Renal cortical epithelial cell (primary cell): ENCODE data around the gene TRAF3. TPM values are rescaled to one million over a fixed set of nuclear protein-coding genes. Genes with fewer than 3 reads are reported as not detected.

Source experiments
- DNase-seq: peaks from one replicate; pipeline ENCODE4 v3.0.0-alpha.2; 2011; ENCODE audit warnings: low read depth
- total RNA-seq: library from RNA; depleted of rRNA; stranded (reverse); fragments of >200 nt; gene quantifications from 2 replicates; pipeline ENCODE4 v1.2.3, GENCODE V29; 2014

TRAF3 gene
- total RNA-seq, 1 donor from 2014 or later = 59.5 TPM

- DNase-seq = peak; percentile 28
These were observed 1.3 kb downstream of the TRAF3 start for GRCh38 chr14:102778338-102779083.

DNA sequence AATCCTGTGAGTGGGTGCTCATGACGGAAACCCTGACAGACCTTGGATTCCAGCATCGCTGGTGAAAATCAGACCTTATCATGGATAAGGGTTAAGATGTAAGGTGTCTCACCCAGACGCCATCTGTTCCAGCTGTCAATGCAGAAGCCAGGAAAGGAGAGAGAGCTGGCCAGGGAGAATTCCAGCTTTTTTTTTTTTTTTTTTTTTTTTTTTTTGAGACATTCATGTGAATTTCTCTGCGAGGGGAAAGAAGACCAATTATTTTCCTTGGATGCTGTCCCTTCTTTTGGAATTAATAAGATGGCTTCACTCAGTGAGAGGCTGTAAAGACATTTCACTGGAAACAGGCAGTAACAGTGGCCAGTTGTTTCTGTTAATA lies 1.8 kb downstream of the TRAF3 start:
- no peak for DNase-seq

GRCh38 chr14:102779574-102780315 lies 2.5 kb downstream of the TRAF3 start:
- no peak for DNase-seq

GRCh38 chr14:102781063-102781462 lies 3.8 kb downstream of the TRAF3 start:
- DNase-seq = no peak

DNA sequence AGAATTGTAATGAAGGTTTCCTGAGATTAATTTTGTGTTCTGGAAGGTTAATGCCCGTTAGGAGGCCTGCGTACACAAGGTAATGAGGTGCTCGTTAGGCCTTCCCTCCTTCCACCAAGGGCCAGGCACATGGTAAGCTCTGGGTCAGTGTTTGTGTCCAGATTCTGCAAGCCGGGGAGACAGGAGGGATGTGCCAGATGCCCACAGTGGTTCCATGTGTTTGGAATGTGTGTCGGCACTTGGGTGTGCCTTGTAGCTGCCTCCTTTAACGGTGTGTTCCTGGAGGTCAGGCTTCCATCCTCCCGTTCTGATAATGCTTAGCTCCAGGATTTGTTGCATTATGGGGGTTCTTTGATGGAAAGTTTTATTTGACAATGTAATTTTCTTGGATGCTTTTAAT lies 5.7 kb downstream of the TRAF3 start:
- no peak for DNase-seq

- DNase-seq = no peak
These were observed 7.8 kb downstream of the TRAF3 start for GRCh38 chr14:102784892-102785594.

DNA sequence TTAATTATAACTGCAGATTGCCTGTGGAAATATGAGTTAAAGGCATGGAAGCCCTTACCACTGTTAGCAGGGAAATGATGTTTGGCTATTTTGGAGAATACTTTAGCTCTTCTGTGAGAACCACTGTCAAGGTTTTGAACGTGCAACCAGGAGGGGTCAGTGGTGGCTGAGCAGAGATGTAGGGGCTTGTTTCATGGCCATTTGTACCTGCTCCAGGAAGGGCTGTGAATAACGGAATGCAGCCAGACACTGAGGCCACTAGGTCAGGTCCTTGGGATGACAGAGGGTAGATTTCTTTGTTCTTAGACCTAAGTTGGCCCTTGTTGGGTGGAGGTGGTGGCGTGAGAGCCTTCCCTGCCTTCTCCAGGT lies 8.3 kb downstream of the TRAF3 start:
- DNase-seq = no peak

- peak; percentile 25 for DNase-seq
These were observed 9.5 kb downstream of the TRAF3 start for GRCh38 chr14:102786768-102787167.

- DNase-seq = no peak
These were observed 12.1 kb downstream of the TRAF3 start for GRCh38 chr14:102789349-102789748.

GRCh38 chr14:102793531-102794328 lies 16.5 kb downstream of the TRAF3 start:
- no peak for DNase-seq

- peak; percentile 84 for DNase-seq
These were observed 18.0 kb downstream of the TRAF3 start for GRCh38 chr14:102795060-102795925.

DNA sequence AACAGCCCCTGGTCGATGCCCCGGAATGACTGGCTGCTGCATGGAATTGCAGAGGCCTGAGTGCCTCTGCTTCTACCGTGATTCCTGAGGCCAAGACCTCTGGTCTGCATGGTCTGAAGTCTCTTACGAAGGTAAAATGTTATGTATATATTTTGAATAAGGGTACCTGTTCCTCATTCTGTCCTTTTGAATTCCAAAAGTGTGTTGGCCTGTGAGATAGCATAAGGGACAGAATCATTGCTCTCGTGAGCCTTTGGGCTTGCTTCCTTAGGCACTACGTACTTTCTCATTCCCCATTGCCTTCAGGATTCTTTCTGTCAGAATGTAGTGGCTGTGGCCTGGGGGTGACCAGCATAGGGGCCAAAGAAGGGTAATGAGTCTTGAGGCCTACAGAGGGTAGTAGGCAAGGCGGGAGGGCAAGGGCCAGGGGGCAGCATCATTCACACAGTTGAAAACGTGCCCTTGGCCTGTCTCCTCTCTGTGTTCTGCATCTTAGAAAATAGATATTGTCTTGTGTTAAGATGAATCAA lies 19.5 kb downstream of the TRAF3 start:
- DNase-seq = no peak

DNA sequence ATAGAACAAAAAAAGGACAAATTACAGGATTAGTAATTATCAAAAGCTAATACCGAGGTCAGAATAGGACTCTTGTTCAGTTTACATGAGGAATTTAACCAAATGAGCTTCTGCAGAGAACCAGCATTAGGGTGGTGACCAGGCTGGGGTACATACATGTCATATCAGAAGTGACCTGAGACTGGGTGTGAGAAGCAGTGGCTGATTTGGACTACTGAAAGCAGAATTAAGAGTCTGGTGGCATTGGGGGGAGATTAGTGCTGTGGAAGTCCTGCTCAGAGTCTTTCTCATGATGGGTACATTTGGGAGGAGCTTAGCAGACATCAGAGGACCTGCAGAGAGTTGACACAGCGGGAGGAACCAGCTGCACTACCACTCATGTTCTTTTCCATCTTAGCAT lies 21.7 kb downstream of the TRAF3 start:
- no peak for DNase-seq

GRCh38 chr14:102799684-102800562 lies 22.7 kb downstream of the TRAF3 start:
- peak; percentile 82 for DNase-seq

DNA sequence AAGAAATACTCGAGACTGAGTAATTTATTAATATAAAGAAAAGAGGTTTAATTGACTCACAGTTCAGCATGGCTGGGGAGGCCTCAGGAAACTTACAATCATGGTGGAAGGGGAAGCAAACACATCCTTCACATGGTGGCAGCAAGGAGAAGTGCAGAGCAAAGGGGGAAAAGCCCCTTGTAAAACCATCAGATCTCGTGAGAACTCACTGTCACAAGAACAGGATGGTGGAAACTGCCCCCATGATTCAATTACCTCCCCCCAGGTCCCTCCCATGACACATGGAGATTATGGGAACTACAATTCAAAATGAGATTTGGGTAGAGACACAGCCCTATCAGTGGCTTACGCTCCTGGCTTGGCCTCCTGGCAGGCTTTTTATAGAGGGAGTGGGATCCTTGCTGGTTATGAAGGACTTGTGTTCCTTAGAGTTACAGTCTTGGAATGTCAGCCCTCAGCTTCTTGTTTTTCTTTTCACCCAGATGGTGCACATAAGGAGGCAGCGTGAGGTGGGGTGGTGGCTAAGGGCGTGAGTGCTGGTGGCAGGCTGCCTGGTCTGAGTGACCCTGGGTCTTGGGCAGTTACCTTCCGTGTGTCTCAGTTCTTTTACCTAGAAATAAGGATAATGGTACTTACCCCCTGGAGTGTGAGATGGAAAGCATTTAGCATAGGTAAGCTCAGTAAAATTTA lies 25.7 kb downstream of the TRAF3 start:
- no peak for DNase-seq

DNA sequence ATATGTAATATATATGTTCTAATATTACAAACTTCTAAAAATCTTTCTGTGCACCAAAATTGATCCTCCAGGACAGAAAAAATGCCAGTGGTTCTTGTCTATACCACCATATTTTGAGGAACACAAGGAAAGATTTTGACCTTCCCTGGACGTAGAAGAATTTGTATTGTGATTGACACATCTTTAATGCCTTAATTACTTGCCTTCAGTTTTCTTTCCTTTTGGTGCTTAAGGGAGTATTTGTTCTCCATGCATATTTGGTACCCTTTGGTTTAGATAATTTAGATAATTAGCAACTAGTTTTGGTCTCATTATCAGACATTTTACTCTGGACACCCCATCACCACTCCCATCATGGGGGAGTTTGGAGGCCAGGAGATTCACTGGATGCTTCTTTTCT lies 27.6 kb downstream of the TRAF3 start:
- no peak for DNase-seq

- DNase-seq = peak; percentile 71
These were observed 28.2 kb downstream of the TRAF3 start for GRCh38 chr14:102805371-102805891.

DNA sequence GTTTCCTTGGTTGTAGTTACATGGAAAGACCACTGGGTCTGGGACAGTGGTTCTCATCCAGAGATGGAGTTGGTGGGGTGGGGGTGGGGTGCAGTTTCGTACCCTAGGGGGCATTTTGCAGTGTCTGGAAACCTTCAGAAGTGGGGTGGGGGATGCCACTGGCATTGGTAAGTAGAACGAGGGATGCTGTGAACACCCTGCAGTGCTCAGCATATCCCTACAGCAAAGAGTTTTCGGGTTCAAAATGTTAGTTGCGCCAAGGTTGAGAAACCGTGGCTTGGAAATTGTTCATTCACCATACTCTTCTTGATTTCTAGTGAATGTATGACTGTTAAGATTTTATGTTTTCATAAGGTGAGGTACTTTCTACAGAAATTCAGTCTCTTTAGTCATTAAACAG lies 28.7 kb downstream of the TRAF3 start:
- DNase-seq = no peak

DNA sequence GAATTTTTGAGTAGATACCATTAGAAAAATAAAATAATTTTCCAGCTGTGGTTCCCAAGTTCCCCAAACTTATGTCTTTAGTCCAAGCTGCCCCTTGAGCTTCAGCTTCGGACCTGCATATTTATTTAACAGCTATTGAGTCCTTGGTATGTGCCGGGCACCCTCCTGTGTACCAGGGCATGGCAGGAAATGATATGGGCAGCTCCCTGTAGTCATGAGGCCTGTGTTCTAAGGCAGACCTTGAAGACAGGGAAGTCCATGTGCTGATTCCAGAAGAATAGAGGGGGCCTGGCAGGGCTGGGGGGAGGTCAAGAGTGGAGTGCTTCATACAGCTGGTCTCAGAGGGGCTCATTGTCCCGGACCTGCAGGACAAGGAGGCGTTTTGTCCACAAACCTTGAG lies 29.2 kb downstream of the TRAF3 start:
- DNase-seq = no peak
